ENCODE data around the gene CSNK1G1. TPM values are rescaled to one million over a fixed set of nuclear protein-coding genes. Genes with fewer than 3 reads are reported as not detected.

The CSNK1G1 gene
- total RNA-seq, 1 donor from 2014 or later: 6.3 TPM

DNA sequence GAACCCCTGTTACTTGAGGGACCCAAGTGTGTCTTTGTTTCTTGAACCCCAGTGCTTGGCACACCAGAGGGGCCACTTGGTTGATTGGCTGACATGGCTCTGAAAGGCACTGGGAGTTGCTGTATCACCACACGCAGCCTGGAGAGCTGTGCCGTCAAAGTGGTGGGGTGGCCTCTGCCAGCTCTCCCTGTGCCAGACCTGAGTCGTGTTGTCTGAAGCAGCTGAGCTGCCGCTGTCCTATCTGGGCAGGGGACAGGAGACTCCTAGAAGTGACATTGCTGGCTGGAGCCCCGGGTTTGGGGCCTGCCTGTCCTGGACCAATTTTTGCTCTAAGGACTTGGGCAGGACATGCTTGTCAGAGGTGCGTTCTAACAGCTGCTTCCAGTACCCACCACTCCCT is 209.9 kb downstream of the CSNK1G1 start:
- Histone ChIP-seq H3K36me3 (peaks cover 25% of the 10 kb centered on the region), H3K4me3 (no peak overlapping the region), H3K9me3 (replicated peaks) (no peaks in the 10 kb centered on the region), H3K4me1 (peaks cover 22% of the 10 kb centered on the region), H3K27me3 (ENCODE audit: low read depth) (no peaks in the 10 kb centered on the region), H3K27ac (replicated peaks) (peak overlapping the region; percentile 78)
- TF ChIP-seq, protein P1, sequence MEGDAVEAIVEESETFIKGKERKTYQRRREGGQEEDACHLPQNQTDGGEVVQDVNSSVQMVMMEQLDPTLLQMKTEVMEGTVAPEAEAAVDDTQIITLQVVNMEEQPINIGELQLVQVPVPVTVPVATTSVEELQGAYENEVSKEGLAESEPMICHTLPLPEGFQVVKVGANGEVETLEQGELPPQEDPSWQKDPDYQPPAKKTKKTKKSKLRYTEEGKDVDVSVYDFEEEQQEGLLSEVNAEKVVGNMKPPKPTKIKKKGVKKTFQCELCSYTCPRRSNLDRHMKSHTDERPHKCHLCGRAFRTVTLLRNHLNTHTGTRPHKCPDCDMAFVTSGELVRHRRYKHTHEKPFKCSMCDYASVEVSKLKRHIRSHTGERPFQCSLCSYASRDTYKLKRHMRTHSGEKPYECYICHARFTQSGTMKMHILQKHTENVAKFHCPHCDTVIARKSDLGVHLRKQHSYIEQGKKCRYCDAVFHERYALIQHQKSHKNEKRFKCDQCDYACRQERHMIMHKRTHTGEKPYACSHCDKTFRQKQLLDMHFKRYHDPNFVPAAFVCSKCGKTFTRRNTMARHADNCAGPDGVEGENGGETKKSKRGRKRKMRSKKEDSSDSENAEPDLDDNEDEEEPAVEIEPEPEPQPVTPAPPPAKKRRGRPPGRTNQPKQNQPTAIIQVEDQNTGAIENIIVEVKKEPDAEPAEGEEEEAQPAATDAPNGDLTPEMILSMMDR (IDR thresholded peaks at IDR 0.05; ENCODE audit: borderline replicate concordance): no peak
- intact Hi-C loops (cut with micrococcal nuclease): no loop called here
- peak; percentile 63 for DNase-seq

- Histone ChIP-seq H3K4me3 (no peak overlapping the region), H3K4me1 (peaks cover 20% of the 10 kb centered on the region), H3K27ac (replicated peaks) (peak overlapping the region; percentile 78), H3K9me3 (replicated peaks) (no peaks in the 10 kb centered on the region), H3K36me3 (peaks cover 28% of the 10 kb centered on the region), H3K27me3 (ENCODE audit: low read depth) (no peaks in the 10 kb centered on the region)
- intact Hi-C loops (cut with micrococcal nuclease): no loop called here
- DNase-seq: no peak
- TF ChIP-seq, protein P1 (IDR thresholded peaks at IDR 0.05; ENCODE audit: borderline replicate concordance): no peak
These were observed 211.2 kb downstream of the CSNK1G1 start for GRCh38 chr15:64144565-64145281.

DNA sequence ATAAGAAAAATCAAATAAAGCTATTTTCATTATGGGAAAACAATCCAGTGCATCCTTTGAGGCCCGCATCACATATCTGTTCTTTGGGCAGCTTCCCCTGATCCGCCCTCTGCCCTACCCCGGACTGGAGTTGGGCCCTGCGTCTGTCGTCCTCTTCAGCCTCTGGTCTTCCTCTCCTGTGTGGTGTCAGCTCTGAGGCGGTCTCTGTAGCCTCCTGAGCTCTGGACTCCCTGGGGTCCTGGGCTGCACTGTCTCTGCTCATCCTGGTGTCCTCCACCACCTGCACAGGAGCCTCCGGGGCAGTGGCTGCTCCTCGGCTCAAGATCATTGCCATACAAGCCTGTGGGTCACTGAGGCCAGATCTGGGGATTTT is 211.8 kb downstream of the CSNK1G1 start:
- Histone ChIP-seq H3K9me3 (replicated peaks) (no peaks in the 10 kb centered on the region), H3K27ac (replicated peaks) (no peak overlapping the region), H3K27me3 (ENCODE audit: low read depth) (no peaks in the 10 kb centered on the region), H3K36me3 (peaks cover 28% of the 10 kb centered on the region), H3K4me3 (no peak overlapping the region), H3K4me1 (peaks cover 20% of the 10 kb centered on the region)
- TF ChIP-seq, protein P1 (IDR thresholded peaks at IDR 0.05; ENCODE audit: borderline replicate concordance): no peak
- no peak for DNase-seq
- intact Hi-C loops (cut with micrococcal nuclease): no loop called here

DNA sequence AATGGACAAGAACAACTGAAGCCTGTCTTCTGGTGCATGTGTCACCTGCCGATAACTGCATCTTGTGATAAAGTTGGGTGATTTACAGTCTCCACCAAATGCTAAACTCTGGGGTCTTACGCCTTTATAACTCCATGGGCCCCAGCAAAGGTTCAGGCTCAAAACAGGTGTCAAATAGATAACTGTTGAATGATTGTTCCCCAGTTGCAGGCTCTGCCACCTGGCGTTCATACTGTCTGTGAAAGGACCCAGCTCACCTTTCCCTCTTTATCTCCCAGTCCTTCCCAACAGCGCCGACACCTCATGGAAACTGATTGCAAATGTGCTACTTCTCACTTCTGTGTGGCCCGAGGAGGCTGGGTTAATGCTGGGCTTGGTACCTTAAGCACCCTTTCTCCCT is 212.7 kb downstream of the CSNK1G1 start:
- intact Hi-C loops (cut with micrococcal nuclease): no loop called here
- peaks cover 35% of the 10 kb centered on the region for H3K36me3 ChIP-seq
- DNase-seq: no peak

DNA sequence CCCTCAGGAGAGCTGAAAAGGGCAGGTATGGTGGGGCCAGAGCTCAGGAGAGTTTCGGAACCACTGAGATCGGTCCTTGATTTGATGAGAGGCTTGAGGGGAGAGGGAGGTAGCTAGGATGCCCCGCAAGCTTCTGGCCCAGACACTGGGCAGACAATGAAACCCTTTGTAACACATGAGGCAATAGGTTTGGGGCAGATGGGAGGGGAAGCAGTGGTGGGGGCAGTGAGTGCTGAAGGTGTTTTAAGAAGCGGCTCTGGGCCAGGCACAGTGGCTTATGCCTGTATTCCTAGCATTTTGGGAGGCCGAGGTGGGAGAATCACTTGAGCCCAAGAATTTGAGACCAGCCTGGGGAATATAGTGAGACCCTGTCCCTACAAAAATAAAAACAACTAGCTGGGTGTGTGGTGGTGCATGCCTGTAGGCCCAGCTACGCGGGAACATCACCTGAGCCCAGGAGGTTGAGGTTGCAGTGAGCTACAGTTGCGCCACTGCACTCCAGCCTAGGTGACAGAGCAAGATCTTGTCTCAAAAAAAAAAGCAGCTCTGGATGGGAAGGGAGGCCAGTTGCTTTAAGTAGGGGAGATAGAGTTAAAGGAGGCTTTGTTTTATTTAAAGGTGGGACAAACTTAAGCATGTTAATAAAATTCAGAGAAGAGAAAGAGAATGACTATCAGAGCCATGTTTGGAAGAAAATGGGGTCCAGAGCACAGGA is 214.0 kb downstream of the CSNK1G1 start:
- TF ChIP-seq, protein P1 (IDR thresholded peaks at IDR 0.05; ENCODE audit: borderline replicate concordance): no peak
- Histone ChIP-seq H3K27ac (replicated peaks) (no peak overlapping the region), H3K9me3 (replicated peaks) (no peaks in the 10 kb centered on the region), H3K27me3 (ENCODE audit: low read depth) (no peaks in the 10 kb centered on the region), H3K4me3 (no peak overlapping the region), H3K4me1 (peaks cover 27% of the 10 kb centered on the region), H3K36me3 (peaks cover 48% of the 10 kb centered on the region)
- intact Hi-C loops (cut with micrococcal nuclease): no loop called here
- DNase-seq: no peak

More for the DNA sequence above, 212.7 kb downstream of the CSNK1G1 start:
- no peak overlapping the region for H3K27ac ChIP-seq (replicated peaks)
- TF ChIP-seq, protein P1 (IDR thresholded peaks at IDR 0.05; ENCODE audit: borderline replicate concordance): no peak
- H3K27me3 ChIP-seq (ENCODE audit: low read depth): no peaks in the 10 kb centered on the region
- H3K4me1 ChIP-seq: peaks cover 20% of the 10 kb centered on the region
- H3K4me3 ChIP-seq: no peak overlapping the region
- H3K9me3 ChIP-seq (replicated peaks): no peaks in the 10 kb centered on the region
